OCI-LY1 (cell line): ENCODE results near the gene C10orf67.

Experiments used
- EZH2 ChIP-seq: fragments of 200-600 bp; sonication (generic), shearing (Covaris generic); IDR thresholded peaks from 2 replicates; pipeline ENCODE4 v1.8.0; 2017; ENCODE audit warnings: borderline replicate concordance, mixed run types, mild to moderate bottlenecking, antibody characterized with exemption, low read length, moderate library complexity, mixed read lengths
- TF ChIP-seq, protein P1 (sequence below): fragments of 200-600 bp; sonication (generic), shearing (Covaris generic); IDR thresholded peaks from 2 replicates; pipeline ENCODE4 v1.5.1; 2017; ENCODE audit warnings: mild to moderate bottlenecking, antibody characterized with exemption, low read length, moderate library complexity, mixed read lengths

DNA sequence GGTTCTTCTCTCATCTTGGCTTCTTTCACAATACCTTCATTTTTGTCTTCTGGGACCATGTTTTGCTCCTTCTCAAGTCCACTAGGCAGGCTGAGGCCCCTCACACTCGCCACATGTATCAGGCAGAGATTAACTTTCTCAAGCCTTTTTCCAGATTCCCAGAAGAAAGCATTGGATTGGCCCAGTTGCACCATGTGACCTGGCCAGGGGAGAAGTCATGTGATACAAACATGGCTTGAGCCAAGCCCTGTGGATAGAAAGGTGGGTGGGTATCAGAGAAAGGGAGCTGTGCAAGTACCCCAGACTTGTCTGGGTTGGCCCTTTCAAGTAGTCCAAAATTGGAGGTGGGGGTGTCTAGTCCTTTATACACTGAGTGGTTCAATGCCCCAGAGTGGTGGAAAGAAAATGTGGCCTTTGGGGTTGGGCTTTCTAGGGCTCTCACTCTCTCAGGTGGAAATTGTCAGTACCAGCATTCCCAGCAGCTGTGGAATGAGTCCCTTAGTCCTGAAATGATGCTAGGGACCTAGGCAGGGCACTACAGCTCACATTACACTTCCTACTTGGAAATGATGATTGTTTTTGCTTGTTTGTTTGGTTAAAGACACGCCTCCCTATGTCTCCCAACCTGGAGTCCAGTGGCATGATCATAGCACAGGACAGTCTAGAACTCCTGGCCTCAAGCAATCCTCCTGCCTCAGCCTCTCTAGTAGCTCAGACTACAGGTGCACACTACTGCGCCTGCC lies 36.9 kb upstream of the C10orf67 start:
- TF ChIP-seq, protein P1, sequence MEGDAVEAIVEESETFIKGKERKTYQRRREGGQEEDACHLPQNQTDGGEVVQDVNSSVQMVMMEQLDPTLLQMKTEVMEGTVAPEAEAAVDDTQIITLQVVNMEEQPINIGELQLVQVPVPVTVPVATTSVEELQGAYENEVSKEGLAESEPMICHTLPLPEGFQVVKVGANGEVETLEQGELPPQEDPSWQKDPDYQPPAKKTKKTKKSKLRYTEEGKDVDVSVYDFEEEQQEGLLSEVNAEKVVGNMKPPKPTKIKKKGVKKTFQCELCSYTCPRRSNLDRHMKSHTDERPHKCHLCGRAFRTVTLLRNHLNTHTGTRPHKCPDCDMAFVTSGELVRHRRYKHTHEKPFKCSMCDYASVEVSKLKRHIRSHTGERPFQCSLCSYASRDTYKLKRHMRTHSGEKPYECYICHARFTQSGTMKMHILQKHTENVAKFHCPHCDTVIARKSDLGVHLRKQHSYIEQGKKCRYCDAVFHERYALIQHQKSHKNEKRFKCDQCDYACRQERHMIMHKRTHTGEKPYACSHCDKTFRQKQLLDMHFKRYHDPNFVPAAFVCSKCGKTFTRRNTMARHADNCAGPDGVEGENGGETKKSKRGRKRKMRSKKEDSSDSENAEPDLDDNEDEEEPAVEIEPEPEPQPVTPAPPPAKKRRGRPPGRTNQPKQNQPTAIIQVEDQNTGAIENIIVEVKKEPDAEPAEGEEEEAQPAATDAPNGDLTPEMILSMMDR: no peak
- TF ChIP-seq EZH2: no peak
